ENCODE results near the gene ZNF552. TPM values are rescaled to one million over a fixed set of nuclear protein-coding genes. Genes with fewer than 3 reads are reported as not detected.
"Not testable (repeated sequence)": the region's sequence is repeated elsewhere in the genome, so short reads cannot be mapped to it uniquely, and the experiment has no call there.

Gene ZNF552
- total RNA-seq = 6.9 TPM

DNA sequence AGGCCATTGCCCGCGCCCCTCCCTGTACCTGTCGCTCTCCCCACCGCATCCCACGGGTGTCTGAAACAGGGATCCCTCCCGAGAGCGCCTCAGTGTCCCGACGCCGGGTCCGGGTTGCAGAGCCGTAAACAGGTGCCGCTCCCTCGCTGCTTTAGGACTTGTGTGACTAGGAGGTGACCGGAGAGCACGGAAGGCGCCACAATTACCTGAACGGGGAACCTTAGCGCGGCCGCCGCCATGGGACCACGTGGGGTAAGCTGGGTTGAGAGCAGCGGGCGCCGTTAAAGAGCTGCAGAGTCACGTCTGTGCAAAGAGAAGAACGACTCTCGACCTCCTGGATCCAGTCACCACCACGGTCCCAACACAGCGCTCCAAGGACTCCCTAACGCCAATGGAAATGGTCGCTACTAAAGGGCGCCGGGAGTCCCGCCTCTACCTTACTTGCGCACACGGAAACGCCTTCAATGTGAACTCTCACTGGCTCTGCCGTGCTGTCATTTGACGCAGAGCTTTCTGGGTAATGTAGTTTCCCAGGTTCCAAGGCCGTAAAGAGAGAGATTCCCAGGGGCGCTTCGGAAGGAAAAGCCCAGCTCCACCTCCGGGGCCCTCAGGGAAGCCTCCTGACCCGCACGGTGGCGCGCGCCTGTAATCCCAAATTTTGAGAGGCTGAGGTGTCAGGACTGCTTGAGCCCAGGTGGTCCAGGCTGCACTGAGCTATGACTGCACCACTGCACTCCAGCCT is at the start of gene ZNF552:
Gene ZNF552, minus strand, starts transcription at position 409 of the 742 bp plus-strand sequence. Its CDS starts 170 bp downstream, at position 239.
- Histone ChIP-seq H3K4me1 (peaks cover 2 to 8% of the 10 kb centered on the region in 2 donors), H3K27ac (peak within 1 kb of the TSS; percentile 71 to 75), H3K4me3 (peak within 1 kb of the TSS; percentile 85 to 87), H3K27me3 (no peaks in the 10 kb centered on the region), H3K9me3 (no peaks in the 10 kb centered on the region), H3K36me3 (peaks cover 4 to 11% of the 10 kb centered on the region in 2 donors)
- TF ChIP-seq, protein P1, sequence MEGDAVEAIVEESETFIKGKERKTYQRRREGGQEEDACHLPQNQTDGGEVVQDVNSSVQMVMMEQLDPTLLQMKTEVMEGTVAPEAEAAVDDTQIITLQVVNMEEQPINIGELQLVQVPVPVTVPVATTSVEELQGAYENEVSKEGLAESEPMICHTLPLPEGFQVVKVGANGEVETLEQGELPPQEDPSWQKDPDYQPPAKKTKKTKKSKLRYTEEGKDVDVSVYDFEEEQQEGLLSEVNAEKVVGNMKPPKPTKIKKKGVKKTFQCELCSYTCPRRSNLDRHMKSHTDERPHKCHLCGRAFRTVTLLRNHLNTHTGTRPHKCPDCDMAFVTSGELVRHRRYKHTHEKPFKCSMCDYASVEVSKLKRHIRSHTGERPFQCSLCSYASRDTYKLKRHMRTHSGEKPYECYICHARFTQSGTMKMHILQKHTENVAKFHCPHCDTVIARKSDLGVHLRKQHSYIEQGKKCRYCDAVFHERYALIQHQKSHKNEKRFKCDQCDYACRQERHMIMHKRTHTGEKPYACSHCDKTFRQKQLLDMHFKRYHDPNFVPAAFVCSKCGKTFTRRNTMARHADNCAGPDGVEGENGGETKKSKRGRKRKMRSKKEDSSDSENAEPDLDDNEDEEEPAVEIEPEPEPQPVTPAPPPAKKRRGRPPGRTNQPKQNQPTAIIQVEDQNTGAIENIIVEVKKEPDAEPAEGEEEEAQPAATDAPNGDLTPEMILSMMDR (IDR thresholded peaks at IDR 0.05) = no peak
- intact Hi-C loops (cut with DNase I) = loop anchor here (2.0 to 5.0 kb wide), 4 partner anchors 67 to 1217 kb away; partner anchors contain the start of genes ZNF416, ZNF417, ZNF71 and ZNF776
- DNase-seq (ENCODE audit: low spot score in 2 of 2) = peak; percentile 70 to 93

DNA sequence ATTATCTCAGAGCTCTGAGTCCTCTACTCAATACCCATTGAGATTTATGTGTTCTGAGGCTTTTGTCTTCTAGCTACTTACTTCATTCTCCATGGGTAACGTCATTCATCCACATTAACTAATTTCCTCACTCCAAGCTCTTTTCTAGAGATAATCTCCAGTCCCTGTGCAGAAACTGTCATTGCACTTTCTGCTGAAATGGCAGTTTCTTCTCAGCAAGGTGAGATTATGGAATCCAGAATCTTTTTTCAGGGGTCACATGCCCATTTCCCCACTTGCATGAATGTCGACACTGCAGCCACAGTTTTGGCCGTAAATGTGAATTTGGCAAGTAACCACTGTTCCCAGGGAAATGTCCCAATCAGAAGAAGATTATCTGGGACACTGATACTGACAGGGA is 47.6 kb upstream of the ZNF552 start:
- H3K4me1 ChIP-seq; H3K27ac ChIP-seq; H3K4me3 ChIP-seq; H3K27me3 ChIP-seq; intact Hi-C loops (cut with DNase I); DNase-seq (ENCODE audit: low spot score in 2 of 2): not testable (repeated sequence)
- H3K9me3 ChIP-seq = peaks cover 79 to 92% of the 10 kb centered on the region in 2 donors
- H3K36me3 ChIP-seq = peaks cover 91 to 98% of the 10 kb centered on the region in 2 donors

DNA sequence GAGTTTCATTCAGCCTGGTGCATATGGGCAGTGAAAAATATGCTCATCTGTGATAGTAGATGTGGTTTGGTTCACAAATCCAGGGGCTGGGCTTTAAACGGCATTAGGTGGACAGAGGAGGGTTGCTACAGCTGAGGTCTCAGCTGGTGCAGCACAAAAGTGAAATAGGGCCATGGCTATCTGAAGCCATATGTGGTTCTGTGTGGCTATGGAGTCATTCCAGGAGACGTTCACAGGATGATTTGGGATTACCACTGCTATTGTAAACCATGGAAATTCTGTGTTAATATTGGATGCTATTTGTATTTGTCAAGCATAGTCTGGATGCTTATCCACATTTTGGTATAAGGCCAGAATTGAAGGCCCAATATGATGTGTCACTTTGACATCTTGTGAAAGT is 39.4 kb upstream of the ZNF552 start:
- peaks cover 12 to 74% of the 10 kb centered on the region in 2 donors for H3K9me3 ChIP-seq
- H3K4me1 ChIP-seq; intact Hi-C loops (cut with DNase I); H3K4me3 ChIP-seq; DNase-seq (ENCODE audit: low spot score in 2 of 2); H3K27ac ChIP-seq; H3K27me3 ChIP-seq: not testable (repeated sequence)
- H3K36me3 ChIP-seq = peaks cover 47 to 73% of the 10 kb centered on the region in 2 donors

DNA sequence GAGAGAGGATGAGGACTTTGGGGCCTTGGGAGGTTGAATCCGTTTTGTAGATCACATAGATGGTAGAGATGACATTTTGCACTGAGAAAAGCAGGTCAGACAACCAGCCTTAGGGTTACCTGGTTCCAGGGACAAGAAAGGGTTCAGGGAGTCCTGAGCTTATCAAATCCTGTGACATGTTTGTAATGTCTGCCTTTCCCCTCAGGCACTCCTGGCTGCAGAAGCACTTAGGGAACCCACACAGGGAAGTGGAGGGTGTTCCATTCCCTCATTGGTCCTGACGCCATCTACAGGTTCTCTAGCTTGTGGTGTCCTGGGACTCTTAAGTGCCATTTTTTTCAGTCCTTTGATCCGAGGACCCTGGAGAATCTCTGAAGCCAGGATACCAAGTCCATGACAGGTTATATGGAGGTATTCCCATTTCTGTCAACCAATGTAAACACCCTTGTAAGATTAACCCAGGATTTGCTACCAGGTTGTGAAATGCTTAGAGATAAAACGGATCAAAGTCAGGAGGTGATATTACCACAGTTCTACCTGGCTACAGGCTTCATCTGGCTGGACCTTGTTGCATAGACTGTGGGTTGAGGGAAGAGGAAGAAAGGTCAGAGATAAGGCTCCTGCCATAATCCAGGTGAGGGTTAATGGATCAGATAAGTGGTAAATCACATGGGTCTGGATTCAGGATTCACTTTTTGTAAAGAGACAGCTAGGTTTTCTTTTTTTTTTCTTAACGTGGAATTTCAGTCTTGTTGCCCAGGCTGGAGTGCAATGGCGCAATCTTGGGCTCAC is 37.3 kb upstream of the ZNF552 start:
- intact Hi-C loops (cut with DNase I); H3K4me3 ChIP-seq; H3K27ac ChIP-seq; DNase-seq (ENCODE audit: low spot score in 2 of 2); H3K27me3 ChIP-seq; H3K4me1 ChIP-seq: not testable (repeated sequence)
- Histone ChIP-seq H3K9me3 (peaks cover 0 to 73% of the 10 kb centered on the region in 2 donors), H3K36me3 (peaks cover 33 to 53% of the 10 kb centered on the region in 2 donors)

DNA sequence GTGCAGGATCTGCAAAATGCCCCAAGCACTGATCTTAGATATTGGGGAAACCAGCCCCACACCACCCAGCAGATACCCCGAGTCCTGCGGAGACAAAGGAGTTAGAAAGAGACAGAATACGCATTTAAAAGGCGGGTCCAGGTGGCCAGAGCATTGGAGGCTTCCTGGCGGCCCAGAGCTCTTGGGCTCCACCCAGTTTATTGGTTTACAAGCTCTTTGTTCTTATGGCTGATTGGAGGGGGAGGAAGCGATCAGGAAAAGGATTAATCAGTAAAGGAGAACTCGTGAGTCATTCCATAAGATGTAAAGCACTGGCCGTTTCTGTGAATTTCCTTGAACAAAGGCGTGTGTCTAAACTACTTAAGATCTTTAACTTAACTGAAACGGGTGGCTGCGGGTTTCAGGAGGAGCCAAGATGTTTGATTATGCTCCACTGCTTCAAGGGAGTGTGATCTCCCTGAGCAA is 35.9 kb upstream of the ZNF552 start:
- intact Hi-C loops (cut with DNase I) = no loop called here
- Histone ChIP-seq H3K9me3 (peaks cover 0 to 68% of the 10 kb centered on the region in 2 donors), H3K27ac (no peak overlapping the region)

DNA sequence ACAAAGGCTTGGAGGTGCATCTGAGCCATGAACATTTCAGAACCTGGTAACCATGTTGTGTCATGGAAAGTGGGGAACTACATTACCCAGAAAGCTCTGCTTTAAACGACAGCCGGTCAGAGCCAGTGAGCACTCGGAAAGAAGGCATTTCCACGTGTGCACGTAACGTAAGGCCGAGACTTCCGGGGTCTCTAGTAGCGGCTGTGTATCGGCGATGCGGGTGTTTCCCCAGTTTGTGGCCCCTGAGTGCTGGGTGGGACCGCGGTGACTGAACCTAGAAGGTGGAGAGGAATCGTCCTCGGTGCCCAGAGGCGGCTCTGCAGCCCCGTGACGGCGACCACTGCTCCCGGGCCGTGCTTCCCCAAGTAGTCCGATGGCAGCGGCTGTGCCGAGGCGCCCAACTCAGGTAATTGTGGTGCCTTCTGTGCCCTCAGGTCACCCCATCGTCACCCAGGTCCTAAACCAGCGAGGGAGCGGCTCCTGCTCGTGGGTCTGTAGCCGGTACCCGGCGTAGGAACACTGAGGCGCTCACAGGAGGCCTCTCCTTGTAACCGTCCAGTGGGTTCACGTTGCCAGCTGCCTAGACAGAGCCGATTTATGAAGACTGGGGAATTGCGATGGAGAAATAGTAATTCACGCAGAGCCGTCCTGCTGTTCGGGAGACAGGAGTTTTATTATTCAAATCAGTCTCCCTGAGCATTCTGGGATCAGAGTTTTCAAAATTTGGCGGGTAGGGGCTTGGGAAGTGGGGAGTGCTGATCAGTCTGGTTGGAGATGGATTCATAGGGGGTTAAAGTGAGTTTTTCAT is 35.2 kb upstream of the ZNF552 start, which contains the start of gene ZNF587:
Gene ZNF587, plus strand, starts transcription at position 194 of the 808 bp plus-strand sequence. Its CDS starts 180 bp downstream, at position 374.
- H3K4me1 ChIP-seq; H3K27me3 ChIP-seq; intact Hi-C loops (cut with DNase I): not testable (repeated sequence)
- peak; percentile 41 to 72 for DNase-seq (ENCODE audit: low spot score in 2 of 2)
- Histone ChIP-seq H3K27ac (peak within 1 kb of the TSS; percentile 2 to 55), H3K9me3 (peaks cover 0 to 61% of the 10 kb centered on the region in 2 donors), H3K36me3 (peaks cover 13 to 40% of the 10 kb centered on the region in 2 donors), H3K4me3 (peak within 1 kb of the TSS; percentile 63 to 79)

More for the DNA sequence above, 35.9 kb upstream of the ZNF552 start:
- no peak for DNase-seq (ENCODE audit: low spot score in 2 of 2)
- Histone ChIP-seq H3K27me3 (no peaks in the 10 kb centered on the region), H3K36me3 (peaks cover 19 to 40% of the 10 kb centered on the region in 2 donors), H3K4me1 (no peaks in the 10 kb centered on the region), H3K4me3 (peak overlapping the region; percentile 63 to 79)
- TF ChIP-seq, protein P1 (IDR thresholded peaks at IDR 0.05) = no peak

DNA sequence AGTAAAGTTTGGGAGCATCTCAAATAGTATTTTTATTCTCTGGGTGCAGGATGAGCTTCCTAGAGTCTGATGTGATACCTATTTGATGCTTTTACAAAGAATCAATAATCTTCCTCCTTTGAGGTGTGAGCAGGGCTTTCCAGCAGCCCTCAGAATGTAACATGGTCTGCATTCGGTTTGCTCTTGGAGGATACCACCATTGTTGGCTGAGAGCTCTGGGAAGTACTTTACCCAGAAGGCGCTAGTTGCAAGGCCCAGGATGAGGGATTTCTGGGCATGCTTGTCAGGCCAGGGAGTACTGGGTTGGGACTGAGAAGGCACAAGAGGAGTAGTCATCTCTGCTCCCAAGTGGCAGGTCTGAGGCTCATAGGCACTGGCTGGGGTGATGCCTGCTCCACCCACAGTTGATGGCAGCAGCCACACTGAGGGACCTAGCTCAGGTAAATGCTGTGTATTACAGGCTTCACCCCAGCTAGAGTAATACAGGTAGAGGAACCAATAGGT is 34.5 kb upstream of the ZNF552 start:
- DNase-seq (ENCODE audit: low spot score in 2 of 2); intact Hi-C loops (cut with DNase I); H3K4me1 ChIP-seq; H3K27ac ChIP-seq; H3K27me3 ChIP-seq: not testable (repeated sequence)
- Histone ChIP-seq H3K36me3 (peaks cover 9 to 39% of the 10 kb centered on the region in 2 donors), H3K9me3 (peaks cover 0 to 58% of the 10 kb centered on the region in 2 donors), H3K4me3 (peak overlapping the region; percentile 63 to 79)

DNA sequence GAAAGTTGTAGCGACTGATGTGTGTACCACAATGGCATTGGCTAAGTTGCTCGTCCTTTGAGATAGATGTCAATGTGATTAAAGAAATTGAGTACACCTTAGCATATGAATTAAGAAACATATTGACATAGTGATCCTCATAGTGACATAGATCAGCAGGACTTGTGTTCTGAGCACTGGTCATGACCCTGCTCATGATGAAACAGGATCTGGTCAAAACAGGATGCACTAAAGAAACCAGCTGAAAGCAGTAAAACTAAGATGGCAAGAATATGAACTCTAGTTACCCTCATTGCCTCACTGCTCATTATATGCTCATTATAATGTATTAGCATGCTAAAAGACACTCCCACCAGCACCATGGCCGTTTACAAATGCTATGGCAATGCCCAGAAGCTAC is 32.5 kb upstream of the ZNF552 start:
- H3K4me3 ChIP-seq; intact Hi-C loops (cut with DNase I); H3K4me1 ChIP-seq; H3K27ac ChIP-seq; H3K27me3 ChIP-seq; DNase-seq (ENCODE audit: low spot score in 2 of 2): not testable (repeated sequence)
- Histone ChIP-seq H3K36me3 (peaks cover 8 to 34% of the 10 kb centered on the region in 2 donors), H3K9me3 (peaks cover 3 to 47% of the 10 kb centered on the region in 2 donors)
